HepG2 (cell line): ENCODE results near the gene TMF1. TPM values are rescaled to one million over a fixed set of nuclear protein-coding genes. Genes with fewer than 3 reads are reported as not detected.

Experiments
- KDM4B ChIP-seq: sonication (generic); formaldehyde crosslinking; IDR thresholded peaks from 2 replicates; pipeline ENCODE4 v1.4.0; 2020; ENCODE audit warnings: missing genetic modification reagents
- MBNL3 ChIP-seq: fragments of 250-450 bp; sonication (Bioruptor Pico); conservative IDR thresholded peaks from 2 replicates; pipeline ENCODE4 v1.8.0; 2022; ENCODE audit warnings: mild to moderate bottlenecking, inconsistent platforms
- NFYC ChIP-seq: IDR thresholded peaks from 2 replicates; pipeline ENCODE4 v1.6.1; 2016; ENCODE audit warnings: missing genetic modification reagents, missing compliant biosample characterization
- PAWR ChIP-seq: sonication (generic); formaldehyde crosslinking; IDR thresholded peaks from 2 replicates; pipeline ENCODE4 v1.4.0; 2020; ENCODE audit warnings: missing genetic modification reagents, mild to moderate bottlenecking, borderline replicate concordance
- RELA ChIP-seq: sonication (generic); formaldehyde crosslinking; IDR thresholded peaks from 2 replicates; pipeline ENCODE4 v1.4.0; 2020; ENCODE audit warnings: missing genetic modification reagents
- SP2 ChIP-seq: sonication (generic); formaldehyde crosslinking; IDR thresholded peaks from 2 replicates; pipeline ENCODE4 v1.5.1; 2020; ENCODE audit warnings: mild to moderate bottlenecking, missing genetic modification reagents
- TEAD3 ChIP-seq: optimal IDR thresholded peaks from 2 replicates; pipeline ENCODE3; 2016; ENCODE audit warnings: borderline replicate concordance
- ZFP36L1 ChIP-seq: sonication (generic); formaldehyde crosslinking; IDR thresholded peaks from 2 replicates; pipeline ENCODE4 v1.8.0; 2022; ENCODE audit warnings: mild to moderate bottlenecking, missing genetic modification reagents, moderate library complexity
- ZNF24 ChIP-seq: fragments of 450-650 bp; IDR thresholded peaks from 2 replicates; pipeline ENCODE4 v1.6.1; 2017; ENCODE audit warnings: antibody characterized with exemption, mild to moderate bottlenecking
- ZNF263 ChIP-seq: sonication (generic); formaldehyde crosslinking; IDR thresholded peaks from 2 replicates; pipeline ENCODE4 v1.4.0; 2020; ENCODE audit warnings: missing genetic modification reagents
- polyA plus RNA-seq, 8 experiments: library from polyadenylated mRNA; depleted of rRNA in 3 of 8; stranded (reverse) in 7 of 8; unstranded in 1 of 8; fragments of >200 nt; fragmentation: Illumina TruSeq in 4 of 8; extraction: Trizol in 4 of 8; gene quantifications; 2 replicates each; pipeline versions ENCODE4 v1.2.1 to v1.2.3, GENCODE V29; 2011 to 2016; ENCODE audit warnings: low read depth in 4 of 8, missing spikeins in 1 of 8, mixed read lengths in 1 of 8; ENCODE audit not compliant: insufficient read depth in 1 of 8
- total RNA-seq, 5 experiments: library from RNA; depleted of rRNA; stranded (reverse); fragments of >200 nt; fragmentation: Illumina TruSeq; extraction: Trizol; gene quantifications; 2 replicates each; pipeline ENCODE4 v1.2.3, GENCODE V29; 2016; ENCODE audit warnings: low read depth in 1 of 5
- TF ChIP-seq, protein P1 (sequence below): sonication (generic); formaldehyde crosslinking; IDR thresholded peaks from 2 replicates; pipeline ENCODE4 v1.4.0; 2020; ENCODE audit warnings: mild to moderate bottlenecking, missing genetic modification reagents
- TF ChIP-seq, protein P2 (sequence below): sonication (generic); formaldehyde crosslinking; conservative IDR thresholded peaks from 2 replicates; pipeline ENCODE4 v1.4.0; 2020; ENCODE audit warnings: missing genetic modification reagents
- TF ChIP-seq, protein P3 (sequence below): sonication (generic); formaldehyde crosslinking; IDR thresholded peaks from 2 replicates; pipeline ENCODE4 v1.5.0; 2020; ENCODE audit warnings: mild to moderate bottlenecking, missing genetic modification reagents, moderate library complexity
- TF ChIP-seq, protein P4 (sequence below): sonication (generic); formaldehyde crosslinking; IDR thresholded peaks from 2 replicates; pipeline ENCODE4 v1.5.0; 2020; ENCODE audit warnings: missing genetic modification reagents
- TF ChIP-seq, protein P5 (sequence below): sonication (generic); formaldehyde crosslinking; IDR thresholded peaks from 2 replicates; pipeline ENCODE4 v1.4.0; 2020; ENCODE audit warnings: missing genetic modification reagents
- TF ChIP-seq, protein P6 (sequence below): IDR thresholded peaks from 2 replicates; pipeline ENCODE4 v1.6.1; 2012; ENCODE audit warnings: low read depth, low read length, improper control_type of control experiment
- TF ChIP-seq, protein P7 (sequence below): sonication (generic); formaldehyde crosslinking; IDR thresholded peaks from 2 replicates; pipeline ENCODE4 v1.8.0; 2022; ENCODE audit warnings: mild to moderate bottlenecking, missing genetic modification reagents, borderline replicate concordance

TMF1 gene
- total and polyA plus RNA-seq, 2 of the 13 experiments (the other 11 are each of a cell fraction or from before 2014, with no cell fraction given): 12.1 to 38.4 TPM

DNA sequence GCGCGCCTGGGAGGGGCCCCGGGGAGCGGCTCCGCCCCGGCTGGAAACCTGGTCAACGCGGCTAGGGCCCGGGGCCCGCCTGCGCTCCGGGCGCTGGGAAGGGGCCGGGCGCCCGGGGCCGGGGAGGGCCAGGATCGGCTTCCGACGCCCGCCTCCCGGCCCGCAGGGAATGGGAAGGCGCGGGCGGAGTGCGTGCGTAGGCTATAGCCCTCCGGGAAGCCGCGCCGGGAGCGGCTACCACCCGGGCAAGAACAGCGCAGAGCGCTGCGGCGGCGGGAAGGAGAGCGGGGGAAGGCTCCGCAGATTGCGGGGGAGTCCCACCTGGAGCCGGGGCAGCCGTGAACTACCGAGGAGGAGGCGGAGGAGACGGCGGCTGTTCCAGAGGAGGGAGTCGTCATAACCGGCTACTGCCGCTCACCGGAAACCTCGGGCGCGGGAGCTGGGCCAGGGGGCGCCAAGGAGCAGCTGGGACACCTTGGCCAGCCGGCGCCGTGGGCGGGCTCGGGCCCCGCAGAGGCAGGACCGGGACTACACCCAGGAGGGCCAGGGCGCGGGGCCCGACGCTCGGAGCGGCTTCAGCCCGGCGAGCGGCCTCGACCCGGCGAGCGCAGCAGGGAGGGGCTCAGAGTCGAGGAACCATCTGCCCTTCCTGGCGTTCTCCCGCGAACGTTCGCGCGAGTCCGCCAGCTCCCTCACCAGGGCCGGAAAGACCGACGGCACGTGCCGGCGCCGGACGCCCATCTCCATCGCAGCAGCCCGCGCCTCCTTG, 38.7 kb downstream of the TMF1 start, which contains the start of gene EOGT (continued):
- TF ChIP-seq RELA (CRISPR knock-in tag): no peak
- TF ChIP-seq, protein P1, sequence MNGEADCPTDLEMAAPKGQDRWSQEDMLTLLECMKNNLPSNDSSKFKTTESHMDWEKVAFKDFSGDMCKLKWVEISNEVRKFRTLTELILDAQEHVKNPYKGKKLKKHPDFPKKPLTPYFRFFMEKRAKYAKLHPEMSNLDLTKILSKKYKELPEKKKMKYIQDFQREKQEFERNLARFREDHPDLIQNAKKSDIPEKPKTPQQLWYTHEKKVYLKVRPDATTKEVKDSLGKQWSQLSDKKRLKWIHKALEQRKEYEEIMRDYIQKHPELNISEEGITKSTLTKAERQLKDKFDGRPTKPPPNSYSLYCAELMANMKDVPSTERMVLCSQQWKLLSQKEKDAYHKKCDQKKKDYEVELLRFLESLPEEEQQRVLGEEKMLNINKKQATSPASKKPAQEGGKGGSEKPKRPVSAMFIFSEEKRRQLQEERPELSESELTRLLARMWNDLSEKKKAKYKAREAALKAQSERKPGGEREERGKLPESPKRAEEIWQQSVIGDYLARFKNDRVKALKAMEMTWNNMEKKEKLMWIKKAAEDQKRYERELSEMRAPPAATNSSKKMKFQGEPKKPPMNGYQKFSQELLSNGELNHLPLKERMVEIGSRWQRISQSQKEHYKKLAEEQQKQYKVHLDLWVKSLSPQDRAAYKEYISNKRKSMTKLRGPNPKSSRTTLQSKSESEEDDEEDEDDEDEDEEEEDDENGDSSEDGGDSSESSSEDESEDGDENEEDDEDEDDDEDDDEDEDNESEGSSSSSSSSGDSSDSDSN (CRISPR knock-in tag): peak; percentile 99
- no peak for TF ChIP-seq ZFP36L1
- TF ChIP-seq KDM4B (CRISPR knock-in tag): no peak; the same call in 1 of the 2 replicates
- TF ChIP-seq, protein P2, sequence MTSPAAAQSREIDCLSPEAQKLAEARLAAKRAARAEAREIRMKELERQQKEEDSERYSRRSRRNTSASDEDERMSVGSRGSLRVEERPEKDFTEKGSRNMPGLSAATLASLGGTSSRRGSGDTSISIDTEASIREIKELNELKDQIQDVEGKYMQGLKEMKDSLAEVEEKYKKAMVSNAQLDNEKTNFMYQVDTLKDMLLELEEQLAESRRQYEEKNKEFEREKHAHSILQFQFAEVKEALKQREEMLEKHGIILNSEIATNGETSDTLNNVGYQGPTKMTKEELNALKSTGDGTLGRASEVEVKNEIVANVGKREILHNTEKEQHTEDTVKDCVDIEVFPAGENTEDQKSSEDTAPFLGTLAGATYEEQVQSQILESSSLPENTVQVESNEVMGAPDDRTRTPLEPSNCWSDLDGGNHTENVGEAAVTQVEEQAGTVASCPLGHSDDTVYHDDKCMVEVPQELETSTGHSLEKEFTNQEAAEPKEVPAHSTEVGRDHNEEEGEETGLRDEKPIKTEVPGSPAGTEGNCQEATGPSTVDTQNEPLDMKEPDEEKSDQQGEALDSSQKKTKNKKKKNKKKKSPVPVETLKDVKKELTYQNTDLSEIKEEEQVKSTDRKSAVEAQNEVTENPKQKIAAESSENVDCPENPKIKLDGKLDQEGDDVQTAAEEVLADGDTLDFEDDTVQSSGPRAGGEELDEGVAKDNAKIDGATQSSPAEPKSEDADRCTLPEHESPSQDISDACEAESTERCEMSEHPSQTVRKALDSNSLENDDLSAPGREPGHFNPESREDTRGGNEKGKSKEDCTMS (CRISPR knock-in tag): no peak
- TF ChIP-seq, protein P3, sequence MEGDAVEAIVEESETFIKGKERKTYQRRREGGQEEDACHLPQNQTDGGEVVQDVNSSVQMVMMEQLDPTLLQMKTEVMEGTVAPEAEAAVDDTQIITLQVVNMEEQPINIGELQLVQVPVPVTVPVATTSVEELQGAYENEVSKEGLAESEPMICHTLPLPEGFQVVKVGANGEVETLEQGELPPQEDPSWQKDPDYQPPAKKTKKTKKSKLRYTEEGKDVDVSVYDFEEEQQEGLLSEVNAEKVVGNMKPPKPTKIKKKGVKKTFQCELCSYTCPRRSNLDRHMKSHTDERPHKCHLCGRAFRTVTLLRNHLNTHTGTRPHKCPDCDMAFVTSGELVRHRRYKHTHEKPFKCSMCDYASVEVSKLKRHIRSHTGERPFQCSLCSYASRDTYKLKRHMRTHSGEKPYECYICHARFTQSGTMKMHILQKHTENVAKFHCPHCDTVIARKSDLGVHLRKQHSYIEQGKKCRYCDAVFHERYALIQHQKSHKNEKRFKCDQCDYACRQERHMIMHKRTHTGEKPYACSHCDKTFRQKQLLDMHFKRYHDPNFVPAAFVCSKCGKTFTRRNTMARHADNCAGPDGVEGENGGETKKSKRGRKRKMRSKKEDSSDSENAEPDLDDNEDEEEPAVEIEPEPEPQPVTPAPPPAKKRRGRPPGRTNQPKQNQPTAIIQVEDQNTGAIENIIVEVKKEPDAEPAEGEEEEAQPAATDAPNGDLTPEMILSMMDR (CRISPR knock-in tag): peak; percentile 89
- peak; percentile 47 for TF ChIP-seq SP2 (CRISPR knock-in tag)
- TF ChIP-seq, protein P4, sequence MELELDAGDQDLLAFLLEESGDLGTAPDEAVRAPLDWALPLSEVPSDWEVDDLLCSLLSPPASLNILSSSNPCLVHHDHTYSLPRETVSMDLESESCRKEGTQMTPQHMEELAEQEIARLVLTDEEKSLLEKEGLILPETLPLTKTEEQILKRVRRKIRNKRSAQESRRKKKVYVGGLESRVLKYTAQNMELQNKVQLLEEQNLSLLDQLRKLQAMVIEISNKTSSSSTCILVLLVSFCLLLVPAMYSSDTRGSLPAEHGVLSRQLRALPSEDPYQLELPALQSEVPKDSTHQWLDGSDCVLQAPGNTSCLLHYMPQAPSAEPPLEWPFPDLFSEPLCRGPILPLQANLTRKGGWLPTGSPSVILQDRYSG (CRISPR knock-in tag): peak; percentile 68; the same call in 1 of the 2 replicates
- TF ChIP-seq NFYC: no peak
- TF ChIP-seq PAWR (CRISPR knock-in tag): no peak
- TF ChIP-seq, protein P5, sequence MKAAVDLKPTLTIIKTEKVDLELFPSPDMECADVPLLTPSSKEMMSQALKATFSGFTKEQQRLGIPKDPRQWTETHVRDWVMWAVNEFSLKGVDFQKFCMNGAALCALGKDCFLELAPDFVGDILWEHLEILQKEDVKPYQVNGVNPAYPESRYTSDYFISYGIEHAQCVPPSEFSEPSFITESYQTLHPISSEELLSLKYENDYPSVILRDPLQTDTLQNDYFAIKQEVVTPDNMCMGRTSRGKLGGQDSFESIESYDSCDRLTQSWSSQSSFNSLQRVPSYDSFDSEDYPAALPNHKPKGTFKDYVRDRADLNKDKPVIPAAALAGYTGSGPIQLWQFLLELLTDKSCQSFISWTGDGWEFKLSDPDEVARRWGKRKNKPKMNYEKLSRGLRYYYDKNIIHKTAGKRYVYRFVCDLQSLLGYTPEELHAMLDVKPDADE: no peak
- TF ChIP-seq, protein P6, sequence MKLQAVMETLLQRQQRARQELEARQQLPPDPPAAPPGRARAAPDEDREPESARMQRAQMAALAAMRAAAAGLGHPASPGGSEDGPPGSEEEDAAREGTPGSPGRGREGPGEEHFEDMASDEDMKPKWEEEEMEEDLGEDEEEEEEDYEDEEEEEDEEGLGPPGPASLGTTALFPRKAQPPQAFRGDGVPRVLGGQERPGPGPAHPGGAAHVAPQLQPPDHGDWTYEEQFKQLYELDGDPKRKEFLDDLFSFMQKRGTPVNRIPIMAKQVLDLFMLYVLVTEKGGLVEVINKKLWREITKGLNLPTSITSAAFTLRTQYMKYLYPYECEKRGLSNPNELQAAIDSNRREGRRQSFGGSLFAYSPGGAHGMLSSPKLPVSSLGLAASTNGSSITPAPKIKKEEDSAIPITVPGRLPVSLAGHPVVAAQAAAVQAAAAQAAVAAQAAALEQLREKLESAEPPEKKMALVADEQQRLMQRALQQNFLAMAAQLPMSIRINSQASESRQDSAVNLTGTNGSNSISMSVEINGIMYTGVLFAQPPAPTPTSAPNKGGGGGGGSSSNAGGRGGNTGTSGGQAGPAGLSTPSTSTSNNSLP: no peak
- TF ChIP-seq MBNL3 (CRISPR knock-in tag): no peak
- TF ChIP-seq ZNF24: no peak
- TF ChIP-seq TEAD3 (CRISPR knock-in tag): no peak
- TF ChIP-seq, protein P7, sequence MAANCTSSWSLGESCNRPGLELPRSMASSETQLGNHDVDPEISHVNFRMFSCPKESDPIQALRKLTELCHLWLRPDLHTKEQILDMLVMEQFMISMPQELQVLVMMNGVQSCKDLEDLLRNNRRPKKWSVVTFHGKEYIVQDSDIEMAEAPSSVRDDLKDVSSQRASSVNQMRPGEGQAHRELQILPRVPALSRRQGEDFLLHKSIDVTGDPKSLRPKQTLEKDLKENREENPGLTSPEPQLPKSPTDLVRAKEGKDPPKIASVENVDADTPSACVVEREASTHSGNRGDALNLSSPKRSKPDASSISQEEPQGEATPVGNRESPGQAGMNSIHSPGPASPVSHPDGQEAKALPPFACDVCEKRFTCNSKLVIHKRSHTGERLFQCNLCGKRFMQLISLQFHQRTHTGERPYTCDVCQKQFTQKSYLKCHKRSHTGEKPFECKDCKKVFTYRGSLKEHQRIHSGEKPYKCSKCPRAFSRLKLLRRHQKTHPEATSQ (CRISPR knock-in tag): peak; percentile 70; the same call in 1 of the 2 replicates
- TF ChIP-seq ZNF263: no peak
